Neural cell (in vitro differentiated cells): ENCODE data around the gene NCAPH2.

ENCODE experiments used
- CTCF ChIP-seq: fragments of 450-650 bp; IDR thresholded peaks from 2 replicates; pipeline ENCODE4 v1.5.1; 2014; ENCODE audit warnings: antibody characterized with exemption, mild to moderate bottlenecking, moderate library complexity; ENCODE audit not compliant: poor library complexity, severe bottlenecking
- EP300 ChIP-seq: fragments of 450-650 bp; conservative IDR thresholded peaks from 2 replicates; pipeline ENCODE4 v1.6.1; 2014; ENCODE audit warnings: antibody characterized with exemption, mild to moderate bottlenecking, moderate library complexity; ENCODE audit not compliant: poor library complexity, severe bottlenecking
- EZH2 ChIP-seq: fragments of 200-600, 300-800 bp; shearing (Covaris generic), sonication (generic); IDR thresholded peaks from 2 replicates; pipeline ENCODE4 v1.6.1; 2014; ENCODE audit warnings: antibody characterized with exemption, low read length, borderline replicate concordance, mild to moderate bottlenecking; ENCODE audit not compliant: insufficient read depth, poor library complexity, severe bottlenecking
- MXI1 ChIP-seq: fragments of 450-650 bp; conservative IDR thresholded peaks from 2 replicates; pipeline ENCODE4 v1.6.1; 2014; ENCODE audit warnings: antibody characterized with exemption, mild to moderate bottlenecking; ENCODE audit not compliant: poor library complexity, severe bottlenecking
- RAD21 ChIP-seq: fragments of 450-650 bp; conservative IDR thresholded peaks from 2 replicates; pipeline ENCODE4 v1.6.1; 2014; ENCODE audit warnings: antibody characterized with exemption, mild to moderate bottlenecking, moderate library complexity
- TAF1 ChIP-seq: IDR thresholded peaks from 2 replicates; pipeline ENCODE4 v1.6.1; 2012; ENCODE audit warnings: low read depth

DNA sequence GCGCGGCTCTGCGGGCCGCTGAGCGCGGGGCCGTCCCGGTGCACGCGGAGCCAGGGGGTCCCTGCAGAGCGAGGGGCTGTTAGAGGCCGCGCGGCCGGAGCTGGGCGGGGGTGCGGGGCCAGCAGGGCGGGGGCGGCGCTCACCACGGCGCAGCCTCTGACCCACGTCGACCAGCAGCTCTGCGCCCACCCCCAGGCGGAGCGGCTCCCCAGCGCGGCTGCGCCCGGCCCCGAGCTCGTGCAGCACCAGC lies 17.8 kb downstream of the NCAPH2 start:
- no peak for TF ChIP-seq EP300
- peak; percentile 20 for TF ChIP-seq CTCF
- TF ChIP-seq TAF1: no peak
- no peak for TF ChIP-seq EZH2
- TF ChIP-seq RAD21: no peak
- TF ChIP-seq MXI1: no peak
